ENCODE data around the gene TAF13. TPM values are rescaled to one million over a fixed set of nuclear protein-coding genes. Genes with fewer than 3 reads are reported as not detected.

Gene TAF13
- total RNA-seq, 1 experiment from 2014 or later, result 27.3 TPM

GRCh38 chr1:109067883-109068282 lies 7.9 kb downstream of the TAF13 start:
- Histone ChIP-seq H3K9ac (ENCODE audit: low read length) (no peak overlapping the region), H3K9me2 (ENCODE audit: insufficient read depth) (no peaks in the 10 kb centered on the region; the same call in 1 of the 2 replicates), H3K36me3 (ENCODE audit: control insufficient read depth in 1 of 2, insufficient read depth in 2 of 2, low read length in 2 of 2) (peaks cover 6 to 9% of the 10 kb centered on the region in 2 experiments; a peak in 3 of 4 replicates), H4K20me1 (ENCODE audit: insufficient read depth) (no peaks in the 10 kb centered on the region; the same call in 1 of the 2 replicates), H2AFZ (ENCODE audit: low read depth, low read length, poor library complexity, severe bottlenecking) (no peak overlapping the region), H3K4me1 (ENCODE audit: control insufficient read depth in 1 of 2, insufficient read depth in 2 of 2, low read length in 2 of 2) (no peaks in the 10 kb centered on the region), H3K4me2 (ENCODE audit: low read length) (no peak overlapping the region), H3K9me3 (ENCODE audit: control insufficient read depth in 1 of 2, insufficient read depth in 1 of 2, low read depth in 1 of 2, low read length in 2 of 2) (no peaks in the 10 kb centered on the region), H3K4me3 (replicated peaks in 1 of 2; ENCODE audit: low read depth in 1 of 2, low read length in 2 of 2) (no peak overlapping the region), H3K27ac (ENCODE audit: low read depth, low read length) (no peak overlapping the region), H3K79me2 (ENCODE audit: insufficient read depth, low read length) (peaks cover 36% of the 10 kb centered on the region), H3K27me3 (ENCODE audit: insufficient read depth, low read length) (no peaks in the 10 kb centered on the region)
- ChIA-PET RAD21 (ENCODE audit: low non-redundant PET in 1 of 2, low total read pairs in 2 of 2, uncharacterized antibody in 2 of 2, unreplicated experiment in 2 of 2) (no interaction called here), POLR2A (no interaction called here), CTCF (no interaction called here)
- no TSS peak for BruUV-seq (replicated peaks)
- no peak for DNase-seq (ENCODE audit: low read depth, low spot score)
- no peak for ATAC-seq
- TF ChIP-seq TCF7L2 (IDR thresholded peaks at IDR 0.05; ENCODE audit: borderline replicate concordance, extremely low read depth, insufficient read depth, insufficient read length) (no peak), SRF (IDR thresholded peaks at IDR 0.05; ENCODE audit: low read depth) (no peak), CEBPB (IDR thresholded peaks at IDR 0.05; ENCODE audit: low read depth) (no peak), POLR2A (IDR thresholded peaks at IDR 0.05; ENCODE audit: borderline replicate concordance, extremely low read depth, insufficient read depth, insufficient read length) (no peak), JUND (IDR thresholded peaks at IDR 0.05) (no peak), EZH2 (IDR thresholded peaks at IDR 0.05) (no peak), ZBTB33 (IDR thresholded peaks at IDR 0.05; ENCODE audit: extremely low read depth, insufficient replicate concordance, low read length) (no peak), CTCF (IDR thresholded peaks at IDR 0.05 in 2 of 3, conservative IDR thresholded peaks at IDR 0.05 in 1 of 3; ENCODE audit: borderline replicate concordance in 1 of 3, insufficient read depth in 1 of 3, low read depth in 2 of 3, low read length in 2 of 3) (no peak), RAD21 (IDR thresholded peaks at IDR 0.05; ENCODE audit: low read depth) (no peak), SIN3A (IDR thresholded peaks at IDR 0.05; ENCODE audit: low read depth) (no peak), YY1 (IDR thresholded peaks at IDR 0.05; ENCODE audit: extremely low read depth, insufficient replicate concordance, low read depth, low read length) (no peak)
- intact Hi-C loops (cut with micrococcal nuclease), result no loop called here
